GM18870 (cell line): ENCODE results near the gene POLR2I.

ENCODE experiments used
- ATAC-seq: cut with Tn5 transposase; IDR thresholded peaks from one replicate; pipeline ENCODE4 v1.9.1; 2021; ENCODE audit warnings: moderate library complexity; ENCODE audit not compliant: unreplicated experiment

POLR2I gene

DNA sequence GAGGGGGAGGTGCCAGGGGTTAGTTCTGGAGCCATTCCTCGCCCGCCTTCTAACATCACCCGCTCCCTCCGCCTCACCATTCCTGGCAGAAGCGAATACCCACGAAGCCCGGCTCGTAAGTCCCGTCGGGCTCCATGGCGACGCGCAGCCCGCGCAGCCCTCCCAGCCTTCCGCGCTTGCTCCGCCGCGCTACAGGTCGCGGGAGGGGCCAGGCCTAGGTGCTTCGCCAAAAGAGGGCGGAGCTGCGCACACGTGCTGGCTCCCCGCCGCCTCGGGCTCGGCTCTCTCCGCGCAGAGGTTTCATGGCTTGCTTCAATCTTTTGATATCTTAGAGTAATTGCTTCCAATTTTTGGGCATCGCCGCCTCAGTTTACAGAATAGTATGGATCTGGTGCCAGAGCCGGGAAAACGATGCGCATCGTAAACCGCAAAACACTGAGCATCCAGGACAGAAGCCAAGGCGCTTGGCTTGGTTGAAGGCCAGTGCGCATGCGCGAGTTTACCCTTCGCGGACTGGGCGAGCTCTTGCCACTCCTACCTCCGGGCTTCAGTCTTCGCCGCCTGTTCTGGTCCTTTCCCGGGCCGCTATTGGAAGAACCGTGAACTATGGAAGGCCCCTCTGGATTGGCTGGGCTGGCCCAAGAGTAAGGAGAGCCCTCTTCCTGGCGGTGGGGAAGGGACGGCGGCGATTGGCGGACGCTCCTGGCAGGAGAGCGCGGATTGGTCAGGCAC is at the start of gene POLR2I:
Gene POLR2I (minus strand): TSS at position 155 of the 732 bp plus-strand sequence. CDS start 19 bp downstream, at position 136.
- ATAC-seq, result peak; percentile 85

DNA sequence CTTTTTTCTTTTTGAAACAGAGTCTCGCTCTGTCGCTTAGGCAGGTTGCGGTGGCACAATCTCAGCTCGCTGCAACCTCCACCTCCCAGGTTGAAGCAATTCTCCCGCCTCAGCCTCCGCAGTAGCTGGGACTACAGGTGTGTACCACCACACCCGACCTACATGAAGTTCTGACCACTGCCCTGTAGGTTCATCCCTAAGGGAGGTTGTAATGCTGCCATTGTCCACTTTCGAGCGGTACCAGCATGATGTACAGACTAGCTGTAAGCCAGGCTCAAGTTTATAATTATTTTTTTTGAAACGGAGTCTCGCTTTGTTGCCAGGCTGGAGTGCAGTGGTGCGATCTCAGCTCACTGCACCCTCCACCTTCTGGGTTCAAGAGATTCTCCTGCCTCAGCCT is 49.1 kb upstream of the POLR2I start:
- ATAC-seq, result no peak

- no peak for ATAC-seq
These were observed 46.3 kb upstream of the POLR2I start for GRCh38 chr19:36160821-36161596.

GRCh38 chr19:36153126-36153525 is 38.5 kb upstream of the POLR2I start:
- no peak for ATAC-seq

DNA sequence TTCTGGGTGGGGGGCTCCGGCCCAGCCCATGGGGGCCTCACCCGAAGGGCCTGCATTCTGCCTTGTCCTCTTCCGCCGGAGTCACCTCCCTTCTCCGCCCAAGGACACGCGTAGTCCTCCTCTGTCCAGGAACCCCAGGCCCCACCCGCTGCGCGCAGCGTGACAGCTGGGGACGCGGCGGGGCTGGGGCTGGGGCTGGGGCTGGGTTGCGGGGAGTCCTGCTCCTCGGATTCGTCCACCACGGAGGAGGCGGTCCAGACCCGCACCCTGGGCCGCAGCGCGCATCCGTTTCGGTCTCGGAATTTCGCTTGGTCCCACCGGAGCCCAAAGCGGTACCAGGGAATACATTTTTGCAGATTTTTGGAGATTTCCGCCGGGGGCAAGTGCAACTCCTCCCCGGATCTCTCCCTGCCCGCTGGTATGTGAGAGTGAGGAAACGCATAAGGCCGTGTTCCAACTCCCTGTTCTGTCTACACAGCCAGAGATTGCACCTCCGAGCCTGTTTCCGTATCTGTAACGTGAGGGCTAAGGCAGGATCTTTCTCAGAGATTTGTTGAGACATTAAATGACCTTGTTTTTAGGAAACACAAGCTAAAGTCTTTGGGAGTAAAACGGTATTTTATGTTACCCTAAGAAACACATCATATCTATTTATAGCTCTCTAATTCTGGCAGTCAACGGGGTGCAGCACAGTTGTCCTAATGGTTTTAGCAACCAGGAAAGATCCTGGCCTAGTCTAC is 37.8 kb upstream of the POLR2I start, which contains the start of gene COX7A1:
Gene COX7A1 (minus strand): TSS at position 96 of the 740 bp plus-strand sequence. CDS start 40 bp downstream, at position 56.
- no peak for ATAC-seq

GRCh38 chr19:36152019-36152351 is 37.3 kb upstream of the POLR2I start:
- no peak for ATAC-seq

GRCh38 chr19:36151144-36152018 is 36.7 kb upstream of the POLR2I start:
- ATAC-seq, result no peak

GRCh38 chr19:36150586-36150985 is 35.9 kb upstream of the POLR2I start:
- no peak for ATAC-seq

- no peak for ATAC-seq
These were observed 35.2 kb upstream of the POLR2I start for GRCh38 chr19:36149673-36150406.

GRCh38 chr19:36144624-36145023 is 29.9 kb upstream of the POLR2I start:
- no peak for ATAC-seq

- ATAC-seq, result no peak
These were observed 27.8 kb upstream of the POLR2I start for GRCh38 chr19:36142496-36142895.

GRCh38 chr19:36142046-36142445 is 27.4 kb upstream of the POLR2I start:
- ATAC-seq, result no peak

GRCh38 chr19:36141039-36141927 is 26.6 kb upstream of the POLR2I start:
- peak; percentile 45 for ATAC-seq

GRCh38 chr19:36140304-36141038 is 25.8 kb upstream of the POLR2I start:
- ATAC-seq, result no peak

DNA sequence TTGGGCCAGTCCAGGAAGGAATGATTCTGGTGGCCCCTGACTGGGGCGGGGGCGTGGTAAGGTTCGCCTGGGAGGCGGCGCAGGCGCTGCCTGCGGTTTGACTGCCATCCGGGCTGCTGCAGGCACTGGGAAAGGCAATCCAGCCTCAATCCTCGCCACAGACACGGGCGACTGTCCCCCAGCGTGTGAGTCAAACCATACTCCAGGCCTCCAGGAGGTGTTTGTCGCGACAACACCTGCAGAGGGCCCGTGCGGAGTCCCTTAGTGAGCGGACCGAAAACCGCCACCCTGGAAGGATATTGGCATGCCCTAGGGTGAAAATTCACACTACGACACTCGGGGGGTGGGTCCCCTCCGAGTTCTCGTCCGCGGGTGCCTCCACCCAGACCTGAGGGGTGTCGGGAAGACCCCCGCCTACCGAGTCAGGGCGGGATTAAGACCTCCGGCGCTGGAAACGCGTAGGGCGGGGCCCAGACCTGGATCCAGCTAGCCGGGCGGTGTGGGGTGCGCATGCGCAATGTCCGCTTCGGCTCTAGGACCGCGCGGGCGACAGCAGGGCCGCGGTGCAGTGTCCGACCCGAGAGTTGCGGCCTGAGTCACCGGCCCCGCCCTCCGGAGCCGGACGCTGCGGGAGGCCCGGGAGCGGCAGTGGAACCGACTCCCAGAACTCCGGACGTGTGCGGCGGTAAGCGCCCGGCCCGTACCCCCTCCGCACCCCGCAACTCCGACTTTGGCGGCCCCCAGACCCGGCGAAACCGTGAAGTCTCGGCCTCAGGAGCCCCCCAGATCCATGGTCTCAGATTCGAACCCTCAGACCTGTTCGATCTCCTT is 25.0 kb upstream of the POLR2I start, which contains the start of gene CAPNS1:
Gene CAPNS1 (plus strand): TSS at position 594 of the 831 bp plus-strand sequence. CDS start 946 bp downstream, outside the sequence.
- peak; percentile 56 for ATAC-seq

DNA sequence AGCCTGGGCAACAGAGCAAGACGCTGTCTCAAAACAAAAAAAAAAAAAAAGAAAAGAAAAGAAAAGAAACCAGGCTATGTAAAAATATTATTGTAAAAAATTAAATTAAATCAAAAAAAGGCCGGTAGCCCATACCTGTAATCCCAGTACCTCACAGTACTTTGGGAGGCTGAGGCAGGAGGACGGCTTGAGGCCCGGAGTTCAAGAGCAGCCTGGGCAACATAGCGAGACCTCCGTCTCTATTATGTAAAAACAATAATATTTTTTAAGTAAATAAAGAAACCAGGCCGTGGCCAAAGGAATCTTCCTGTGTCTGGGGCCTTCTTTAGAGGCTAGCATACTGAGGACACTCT is 24.4 kb upstream of the POLR2I start:
- no peak for ATAC-seq

DNA sequence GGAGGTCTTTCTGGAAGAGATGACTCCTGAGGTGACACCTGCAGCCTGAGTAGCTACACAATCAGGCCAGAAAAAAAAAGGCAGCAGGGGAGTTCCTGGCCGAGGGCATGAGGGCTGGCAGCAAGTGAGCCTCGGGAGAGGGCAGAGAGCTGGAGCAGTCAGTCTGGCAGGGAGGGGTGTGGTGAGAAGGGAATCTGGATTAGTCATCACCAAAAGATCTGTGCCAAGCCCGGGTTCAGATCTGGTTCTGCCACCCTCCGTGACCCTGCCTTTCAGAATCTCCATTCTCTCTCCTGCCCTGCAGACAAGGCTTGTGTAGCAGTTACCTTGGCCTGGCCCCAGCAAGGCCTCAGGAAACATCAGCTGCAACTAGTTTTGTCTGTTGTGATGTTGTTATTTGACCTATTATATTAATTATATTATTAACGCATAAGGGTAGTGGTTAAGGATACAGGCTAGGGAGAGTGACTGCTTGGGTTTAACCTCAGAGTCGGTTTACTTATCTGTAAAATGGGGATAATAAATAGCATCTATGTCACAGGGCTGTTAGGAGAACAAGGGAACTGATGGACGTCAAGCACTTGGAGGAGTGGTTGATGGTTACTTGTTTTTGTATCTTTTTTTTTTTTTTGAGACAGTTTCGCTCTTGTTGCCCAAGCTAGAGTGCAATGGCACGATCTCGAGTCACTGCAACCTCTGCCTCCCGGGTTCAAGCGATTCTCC is 22.4 kb upstream of the POLR2I start:
- no peak for ATAC-seq
